Astrocyte (in vitro differentiated cells and primary cell): ENCODE results near the gene OR5A2.

Experiments
- CTCF ChIP-seq: IDR thresholded peaks from 2 replicates; pipeline ENCODE4 v1.5.1; 2011; ENCODE audit warnings: low read depth, mild to moderate bottlenecking, inconsistent platforms, low read length, moderate library complexity; ENCODE audit not compliant: insufficient read depth
- EZH2 ChIP-seq: IDR thresholded peaks from 2 replicates; pipeline ENCODE4 v1.6.1; 2012; ENCODE audit warnings: mild to moderate bottlenecking, low read length, inconsistent platforms; ENCODE audit not compliant: insufficient read depth

- TF ChIP-seq CTCF: no peak
- TF ChIP-seq EZH2: no peak
Observed at GRCh38 chr11:59475176-59475575, 49.0 kb upstream of the OR5A2 start.
